GM19372 (cell line): ENCODE results near the gene UROS.

Experiments
- ATAC-seq: cut with Tn5 transposase; IDR thresholded peaks from one replicate; pipeline ENCODE4 v1.9.1; 2021; ENCODE audit warnings: mild to moderate bottlenecking, low read depth, moderate library complexity; ENCODE audit not compliant: unreplicated experiment

UROS gene

DNA sequence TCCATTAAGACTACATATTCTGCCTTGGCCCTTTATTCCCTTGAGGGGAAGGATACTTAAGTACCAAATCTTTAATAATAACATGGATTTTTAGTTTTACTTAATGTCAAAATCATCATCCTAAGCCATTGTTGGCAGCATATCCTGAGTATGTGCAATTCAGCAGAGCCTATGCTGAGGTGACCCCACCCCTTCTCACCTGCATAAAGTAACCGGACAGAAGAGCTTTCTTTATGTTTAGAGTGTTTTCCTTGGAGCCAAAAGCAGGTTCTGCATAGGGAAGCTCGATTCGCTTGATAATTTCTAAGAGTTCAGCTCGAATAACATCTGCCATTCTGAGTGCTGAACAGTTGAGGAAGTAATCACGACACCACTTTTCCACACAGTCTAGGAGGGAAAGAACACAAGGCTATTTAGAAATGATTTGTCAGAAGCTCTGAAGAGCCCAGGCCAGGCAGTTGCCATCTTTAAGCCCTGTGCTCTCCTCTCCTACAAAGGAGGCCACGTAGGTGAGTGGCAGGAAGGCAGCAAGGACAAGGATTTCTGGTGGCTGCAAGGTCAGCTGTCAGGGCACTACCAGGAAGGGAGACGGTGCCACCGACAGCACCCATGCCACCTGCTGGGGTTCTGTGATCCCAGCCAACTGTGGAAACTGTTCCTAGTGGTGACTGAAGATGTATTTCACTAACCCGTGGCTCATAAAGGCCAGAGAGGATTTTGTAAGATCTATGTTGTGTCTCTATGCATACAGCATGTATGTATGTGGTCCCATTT is 15.9 kb upstream of the UROS start:
- no peak for ATAC-seq

DNA sequence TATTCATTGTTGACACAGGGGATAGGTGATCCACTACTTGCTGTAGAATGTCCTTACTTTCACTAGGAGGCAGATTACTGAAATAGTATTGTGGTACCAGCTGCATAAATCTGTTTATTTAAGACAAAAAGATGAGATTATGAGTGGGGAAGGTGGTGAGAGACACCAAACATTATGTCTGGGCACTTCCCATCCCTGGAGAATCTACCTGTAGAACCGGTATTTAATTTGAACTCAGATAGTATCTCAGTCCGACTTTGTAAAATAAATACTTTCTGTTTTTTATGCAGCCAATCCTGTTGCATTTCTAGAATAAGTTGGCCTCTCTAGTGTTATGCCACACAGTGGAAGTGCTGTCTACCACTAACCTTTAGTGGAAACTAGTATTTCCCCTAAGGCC is 13.7 kb upstream of the UROS start:
- no peak for ATAC-seq

- ATAC-seq = no peak
These were observed 5.3 kb upstream of the UROS start for GRCh38 chr10:125828311-125828710.

DNA sequence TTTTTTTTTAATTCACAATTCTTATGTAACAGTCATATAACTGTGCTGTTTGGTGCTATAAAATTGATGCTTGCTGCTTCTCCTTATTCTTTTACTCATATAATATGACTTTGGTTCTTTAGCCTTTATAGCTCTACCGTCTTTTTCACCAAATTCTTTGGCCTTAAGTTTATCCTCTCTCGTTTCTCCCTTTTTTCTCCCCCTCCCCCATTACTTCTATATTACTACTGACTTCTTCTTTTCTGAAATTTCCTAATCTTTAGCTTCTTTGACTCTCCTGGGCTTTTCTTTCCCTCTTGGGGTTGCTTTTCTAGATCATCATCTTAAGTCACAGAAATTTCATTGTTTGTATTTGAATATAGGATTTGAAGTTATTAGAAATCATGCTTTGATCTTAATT is 4.1 kb upstream of the UROS start:
- ATAC-seq = no peak

DNA sequence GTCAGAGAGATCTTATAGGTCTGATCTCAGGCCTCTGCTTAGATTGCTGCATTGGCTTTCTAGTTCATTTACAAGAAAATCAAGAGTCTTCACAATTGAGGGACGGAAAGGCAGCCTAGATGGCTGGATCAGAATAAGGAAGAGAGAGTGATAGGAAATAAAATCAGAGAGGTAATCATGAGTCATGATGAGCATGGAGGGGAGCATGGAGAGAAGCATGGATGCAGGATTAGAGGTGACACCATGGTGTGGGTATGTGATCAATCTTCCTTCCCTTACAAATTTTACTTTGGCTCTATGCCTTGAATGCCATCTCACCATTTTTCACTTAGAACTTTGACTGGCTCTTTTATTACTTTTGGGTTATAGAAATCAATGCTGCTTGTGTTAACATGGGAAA is 1.7 kb upstream of the UROS start:
- no peak for ATAC-seq

DNA sequence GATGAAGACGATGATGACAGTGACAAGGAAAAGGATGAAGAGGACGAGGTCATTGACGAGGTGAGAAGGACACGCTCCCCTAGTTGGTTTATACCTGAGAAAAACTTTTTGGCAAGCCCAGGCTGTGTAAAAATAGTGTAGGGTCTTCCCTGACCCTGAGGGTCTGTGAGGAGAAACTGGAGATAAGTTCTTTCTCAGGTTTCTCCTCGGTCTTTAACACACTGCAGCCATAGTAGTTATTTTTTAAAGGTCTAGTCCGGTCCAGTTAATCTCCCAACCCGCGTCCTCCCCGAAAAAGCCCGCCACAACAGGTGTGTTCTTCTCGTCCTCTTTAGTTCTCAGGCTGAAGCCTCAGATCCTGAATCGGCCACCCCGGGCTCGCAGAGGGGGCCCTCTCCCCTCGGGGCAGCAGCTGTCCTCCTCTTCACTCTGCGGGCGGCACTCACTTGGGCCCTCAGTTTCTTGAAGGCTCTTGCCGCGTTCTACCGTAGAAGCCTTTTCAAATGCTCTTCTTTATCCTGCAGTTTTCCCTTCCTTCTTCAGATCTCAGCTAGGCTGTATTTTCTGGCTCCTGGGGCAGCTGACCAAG is 699 bp upstream of the UROS start:
- no peak for ATAC-seq

DNA sequence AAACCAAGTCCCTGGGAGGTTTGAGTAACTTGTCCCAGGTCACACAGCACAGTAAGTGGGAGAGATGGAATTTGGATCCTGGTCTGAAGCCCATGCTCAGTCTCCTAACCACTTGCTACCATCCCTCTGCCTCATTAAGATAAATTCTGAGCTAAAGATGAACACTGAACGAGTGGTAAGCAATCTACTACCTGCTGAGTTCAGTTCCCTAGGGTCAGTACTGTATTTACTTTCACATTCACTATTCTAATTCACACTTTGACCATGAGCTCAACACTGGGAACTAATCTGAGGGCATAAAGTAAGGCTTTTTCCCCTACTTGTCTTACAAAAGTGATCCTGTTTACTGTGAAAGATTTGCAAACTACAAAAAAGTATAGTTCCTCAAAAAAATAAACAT is 2.4 kb downstream of the UROS start:
- peak; percentile 54 for ATAC-seq

- ATAC-seq = no peak
These were observed 5.6 kb downstream of the UROS start for GRCh38 chr10:125817337-125817946.

- no peak for ATAC-seq
These were observed 6.5 kb downstream of the UROS start for GRCh38 chr10:125816548-125816947.

GRCh38 chr10:125815764-125816163 is 7.3 kb downstream of the UROS start:
- ATAC-seq = no peak

DNA sequence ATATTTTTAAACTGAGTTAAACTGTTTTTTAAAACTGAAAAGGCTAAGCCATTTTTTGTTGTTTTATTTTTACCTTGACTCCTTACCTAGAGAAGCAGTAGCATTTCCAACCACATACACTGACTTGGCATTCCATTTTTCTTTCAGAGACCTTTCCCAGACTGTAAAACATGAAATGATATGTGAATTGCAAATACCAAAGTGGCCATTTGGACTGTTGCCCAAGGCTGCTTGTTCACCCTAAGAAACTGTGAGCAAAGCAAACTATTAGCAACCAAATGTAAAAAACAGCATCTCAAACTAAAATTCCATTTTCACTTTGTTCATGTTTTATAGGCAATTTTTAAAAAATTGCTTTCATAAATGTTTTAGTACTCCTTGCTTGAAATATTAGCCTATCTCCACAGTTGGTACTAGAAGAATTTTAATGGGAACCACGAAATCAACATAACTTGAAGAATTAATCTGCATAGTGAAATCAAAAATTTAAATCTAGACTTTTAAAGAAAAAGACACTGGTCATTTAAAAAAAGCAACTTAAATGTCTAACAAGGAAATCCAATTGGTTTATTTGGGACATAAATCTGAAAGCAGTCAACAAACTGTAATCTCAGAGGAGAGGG is 10.8 kb downstream of the UROS start:
- no peak for ATAC-seq

- no peak for ATAC-seq
These were observed 11.8 kb downstream of the UROS start for GRCh38 chr10:125811251-125811650.

DNA sequence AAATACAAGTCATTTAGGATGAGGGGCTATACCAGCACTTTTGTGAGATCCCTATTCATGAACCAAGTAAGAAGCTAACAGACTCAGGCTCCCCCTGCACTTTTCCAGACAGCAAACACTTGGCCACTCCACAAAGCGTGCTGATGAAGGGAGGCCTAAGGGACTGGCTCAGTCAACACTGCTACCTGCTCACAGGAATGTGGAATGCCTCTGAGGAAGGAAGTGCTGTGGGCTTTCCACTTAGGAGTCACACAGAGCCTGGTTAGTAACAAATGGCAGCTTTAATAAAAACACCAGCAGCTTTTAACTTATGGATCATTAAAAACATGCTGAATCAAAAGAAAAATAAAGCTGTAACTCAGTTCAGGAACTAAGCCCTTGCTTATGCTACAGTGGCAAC is 15.0 kb downstream of the UROS start:
- ATAC-seq = no peak

DNA sequence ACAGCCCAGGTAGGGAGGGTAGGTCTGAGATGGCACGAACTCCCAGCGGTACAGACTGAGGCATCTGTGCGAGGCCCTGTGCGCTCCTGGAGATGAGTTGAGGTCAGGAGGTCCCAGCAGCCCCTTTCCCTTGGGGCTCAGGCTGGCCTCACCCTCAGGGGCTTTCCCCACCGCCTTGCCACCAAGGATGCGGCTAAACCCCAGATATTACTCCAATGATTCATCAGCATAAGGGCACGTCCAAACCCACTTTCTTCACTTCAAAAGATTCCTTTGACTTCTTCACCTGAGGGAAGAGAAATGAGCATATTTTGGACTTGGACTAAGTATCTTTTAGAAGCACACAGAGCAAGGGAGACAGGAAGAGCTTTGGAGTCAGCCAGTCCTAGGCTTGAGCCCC is 20.3 kb downstream of the UROS start:
- no peak for ATAC-seq

- no peak for ATAC-seq
These were observed 20.9 kb downstream of the UROS start for GRCh38 chr10:125802131-125802530.

DNA sequence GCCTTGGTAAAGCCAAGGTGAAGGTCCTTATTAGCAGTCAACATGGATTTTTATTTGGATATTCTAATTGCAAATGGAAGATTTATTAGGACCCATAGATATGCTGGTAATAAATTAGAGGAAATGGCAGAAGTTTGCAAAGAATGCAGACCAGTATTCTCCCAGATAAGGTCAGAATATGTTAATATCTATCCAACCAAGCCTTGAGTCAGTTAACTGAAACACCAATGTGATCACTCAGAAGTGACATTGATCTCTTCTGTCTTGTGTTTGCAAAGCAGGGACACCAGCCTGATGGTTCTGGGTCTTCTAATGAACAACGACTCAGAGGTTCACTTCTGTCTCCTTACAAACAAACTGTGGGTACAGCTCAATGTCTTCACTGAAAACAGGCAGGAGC is 21.5 kb downstream of the UROS start:
- no peak for ATAC-seq

DNA sequence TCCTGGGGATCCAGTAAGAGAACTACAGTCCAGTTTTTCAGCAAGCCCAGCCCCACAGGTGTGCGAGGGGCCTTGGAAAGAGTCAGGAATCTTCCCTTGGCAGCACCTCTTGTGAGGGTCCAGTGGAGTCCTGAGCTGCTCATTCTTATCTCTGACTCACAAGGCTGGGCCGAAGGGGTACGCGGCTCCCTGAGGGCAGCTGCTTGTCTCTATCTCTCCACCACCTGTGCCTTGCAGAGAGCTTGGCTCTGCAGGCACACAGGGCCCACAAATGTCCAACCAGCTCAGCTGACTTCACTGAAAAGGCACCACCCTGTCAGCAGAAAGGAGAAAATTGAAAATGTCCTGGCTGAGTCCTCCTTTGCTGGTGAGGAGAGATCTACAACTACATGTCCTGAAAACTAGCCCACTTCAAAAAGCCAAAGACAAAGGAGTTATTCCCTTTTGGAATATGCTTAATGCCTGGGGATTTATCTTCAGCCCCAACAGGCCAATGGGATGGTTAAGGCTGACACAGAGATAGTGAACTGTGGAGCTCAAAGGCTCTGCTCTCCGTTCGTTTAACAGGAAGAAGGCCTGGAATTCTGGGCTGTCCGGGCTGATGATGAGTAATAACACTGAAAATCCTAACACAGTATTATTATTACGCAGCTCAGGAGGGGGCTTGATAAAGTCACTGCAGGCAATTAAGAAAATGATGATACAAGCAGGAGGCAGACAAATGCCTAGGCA is 23.4 kb downstream of the UROS start:
- no peak for ATAC-seq

GRCh38 chr10:125797994-125798662 is 24.9 kb downstream of the UROS start:
- ATAC-seq = no peak

GRCh38 chr10:125797424-125797823 is 25.6 kb downstream of the UROS start:
- no peak for ATAC-seq

DNA sequence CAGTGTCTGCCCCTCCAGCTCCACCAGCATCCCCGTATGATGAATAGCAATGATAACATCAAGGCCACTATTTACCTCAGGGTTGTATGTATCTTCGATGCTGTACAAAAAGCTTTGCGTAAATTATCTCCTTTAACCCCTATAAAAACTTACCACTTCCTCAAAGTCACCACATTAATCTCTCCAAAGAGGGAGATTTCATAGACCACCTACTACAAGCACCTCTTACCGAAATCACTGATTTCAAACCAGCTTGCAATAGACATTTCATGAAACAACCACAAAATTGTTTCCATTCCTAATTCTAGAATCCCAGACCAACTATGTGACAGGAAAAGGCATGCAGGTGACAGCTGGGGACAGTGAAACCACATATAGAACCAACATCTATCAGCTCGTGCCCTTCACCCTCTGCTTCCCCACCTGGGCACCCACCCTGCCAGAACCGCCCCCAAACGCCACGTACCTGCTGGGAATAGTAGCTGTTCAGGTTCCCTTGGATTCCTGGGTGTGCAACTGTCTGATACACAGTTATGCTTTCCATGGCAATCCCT is 27.3 kb downstream of the UROS start:
- no peak for ATAC-seq
